Stimulated activated CD4-positive, alpha-beta T cell treated with anti-CD3 and anti-CD28 coated beads, Interleukin-15, amount 100 ng/mL, for 48 hours (primary cell): ENCODE data around the gene GAGE2A.
"Not testable (repeated sequence)": the region's sequence is repeated elsewhere in the genome, so short reads cannot be mapped to it uniquely, and the experiment has no call there.

Experiments used
- DNase-seq, 2 donors: peaks; one replicate each; pipeline ENCODE4 v3.0.0-alpha.2; 2020; ENCODE audit warnings: low read depth in 2 of 2

The GAGE2A gene, protein sequence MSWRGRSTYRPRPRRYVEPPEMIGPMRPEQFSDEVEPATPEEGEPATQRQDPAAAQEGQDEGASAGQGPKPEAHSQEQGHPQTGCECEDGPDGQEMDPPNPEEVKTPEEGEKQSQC

DNA sequence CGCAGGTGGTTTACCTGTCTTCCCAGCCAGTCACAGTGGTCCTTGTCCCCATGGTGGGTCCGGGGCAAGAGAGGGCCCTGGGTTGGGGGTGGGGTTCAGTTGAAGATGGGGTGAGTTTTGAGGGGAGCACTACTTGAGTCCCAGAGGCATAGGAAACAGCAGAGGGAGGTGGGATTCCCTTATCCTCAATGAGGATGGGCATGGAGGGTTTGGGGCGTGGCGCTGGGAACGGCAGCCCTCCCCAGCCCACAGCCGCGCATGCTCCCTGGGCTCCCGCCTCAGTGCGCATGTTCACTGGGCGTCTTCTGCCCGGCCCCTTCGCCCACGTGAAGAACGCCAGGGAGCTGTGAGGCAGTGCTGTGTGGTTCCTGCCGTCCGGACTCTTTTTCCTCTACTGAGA, at the start of gene GAGE2A:
Gene GAGE2A, plus strand, starts transcription at position 301 of the 400 bp plus-strand sequence. CDS start 1,155 bp downstream, outside the sequence.
- DNase-seq: not testable (repeated sequence)

GRCh38 chrX:49541433-49541832, 47.9 kb upstream of the GAGE2A start, which contains the start of gene GAGE12D:
Gene GAGE12D (plus strand): TSS chrX:49541733. CDS start chrX:49542888, 1,155 bp downstream.
- DNase-seq: not testable (repeated sequence)

DNA sequence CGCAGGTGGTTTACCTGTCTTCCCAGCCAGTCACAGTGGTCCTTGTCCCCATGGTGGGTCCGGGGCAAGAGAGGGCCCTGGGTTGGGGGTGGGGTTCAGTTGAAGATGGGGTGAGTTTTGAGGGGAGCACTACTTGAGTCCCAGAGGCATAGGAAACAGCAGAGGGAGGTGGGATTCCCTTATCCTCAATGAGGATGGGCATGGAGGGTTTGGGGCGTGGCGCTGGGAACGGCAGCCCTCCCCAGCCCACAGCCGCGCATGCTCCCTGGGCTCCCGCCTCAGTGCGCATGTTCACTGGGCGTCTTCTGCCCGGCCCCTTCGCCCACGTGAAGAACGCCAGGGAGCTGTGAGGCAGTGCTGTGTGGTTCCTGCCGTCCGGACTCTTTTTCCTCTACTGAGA, 38.3 kb upstream of the GAGE2A start, which contains the start of gene GAGE12E:
Gene GAGE12E, plus strand, starts transcription at position 301 of the 400 bp plus-strand sequence. CDS start 1,155 bp downstream, outside the sequence.
- not testable (repeated sequence) for DNase-seq

GRCh38 chrX:49560542-49560941, 28.8 kb upstream of the GAGE2A start, which contains the start of gene GAGE12F:
Gene GAGE12F (plus strand): TSS chrX:49560842. CDS start chrX:49561997, 1,155 bp downstream.
- DNase-seq: not testable (repeated sequence)

- not testable (repeated sequence) for DNase-seq
Measured at GRCh38 chrX:49568728-49569127, 20.6 kb upstream of the GAGE2A start.

DNA sequence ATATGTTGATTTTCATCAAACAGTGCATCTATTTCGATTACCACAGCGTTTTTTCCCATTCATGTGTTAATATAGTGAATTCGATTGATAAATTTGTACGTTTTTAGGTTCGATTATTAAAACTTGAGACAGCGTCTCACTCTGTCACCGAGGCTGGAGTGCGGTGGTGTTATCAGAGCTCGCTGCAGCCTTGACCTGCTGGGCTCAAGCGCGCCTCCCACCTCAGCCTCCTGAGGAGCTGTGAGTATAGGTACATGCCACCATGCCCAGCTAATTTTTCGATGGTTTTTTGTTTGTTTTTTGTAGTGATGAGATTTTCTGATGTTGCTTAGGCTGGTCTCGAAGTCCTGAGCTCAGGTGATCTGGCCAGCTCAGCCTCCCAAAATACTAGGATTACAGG, 20.1 kb upstream of the GAGE2A start:
- DNase-seq: not testable (repeated sequence)

- not testable (repeated sequence) for DNase-seq
Measured at GRCh38 chrX:49570100-49570499, 19.2 kb upstream of the GAGE2A start, which contains the start of gene GAGE12G. Gene GAGE12G (plus strand): TSS chrX:49570400. CDS start chrX:49571555, 1,155 bp downstream.

- DNase-seq: not testable (repeated sequence)
Measured at GRCh38 chrX:49579649-49580048, 9.6 kb upstream of the GAGE2A start, which contains the start of gene GAGE12H. Gene GAGE12H (plus strand): TSS chrX:49579949. CDS start chrX:49581104, 1,155 bp downstream.

DNA sequence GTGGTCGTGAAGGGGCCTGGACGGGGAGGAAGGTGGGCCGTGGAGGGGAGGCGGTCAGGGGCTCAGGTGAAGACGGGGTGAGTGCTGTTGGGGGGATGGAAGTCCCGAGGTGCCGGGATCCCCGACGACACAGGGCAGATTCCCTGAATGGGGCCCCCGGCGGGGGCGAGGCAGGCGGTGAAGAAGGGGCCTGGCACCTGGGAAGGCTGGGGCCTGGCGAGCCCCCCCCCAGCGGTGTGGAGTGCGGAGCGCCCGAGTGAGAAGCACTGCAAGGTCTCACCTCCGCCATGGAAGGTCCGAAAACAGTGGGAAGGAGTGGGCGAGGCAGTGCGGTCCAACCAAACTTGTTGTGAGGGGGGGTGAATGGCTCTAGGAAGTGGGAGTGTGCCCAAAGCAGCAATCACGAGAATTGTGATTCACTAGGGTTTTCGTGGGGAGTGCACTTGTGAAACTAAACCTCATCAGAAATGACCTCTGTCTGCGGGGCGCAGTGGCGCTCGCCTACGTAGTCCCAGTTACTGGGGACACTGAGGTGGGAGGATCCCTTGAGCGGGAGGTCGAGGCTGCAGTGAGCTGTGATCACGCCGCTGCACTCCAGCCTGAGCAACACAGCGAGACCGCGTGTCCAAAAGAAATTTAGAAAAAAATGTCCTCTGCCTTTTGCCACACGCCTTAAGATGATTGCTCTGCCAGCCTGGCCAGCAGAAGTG, 628 bp downstream of the GAGE2A start:
- DNase-seq: not testable (repeated sequence)

- not testable (repeated sequence) for DNase-seq
Measured at GRCh38 chrX:49590488-49590887, 1.2 kb downstream of the GAGE2A start.

GRCh38 chrX:49598720-49599119, 9.4 kb downstream of the GAGE2A start, which contains the start of gene GAGE1:
Gene GAGE1 (plus strand): TSS chrX:49599020. CDS start chrX:49600175, 1,155 bp downstream.
- DNase-seq: not testable (repeated sequence)

- no peak for DNase-seq
Measured at GRCh38 chrX:49610718-49611310, 21.5 kb downstream of the GAGE2A start.

- no peak for DNase-seq
Measured at GRCh38 chrX:49618574-49618973, 29.3 kb downstream of the GAGE2A start.

DNA sequence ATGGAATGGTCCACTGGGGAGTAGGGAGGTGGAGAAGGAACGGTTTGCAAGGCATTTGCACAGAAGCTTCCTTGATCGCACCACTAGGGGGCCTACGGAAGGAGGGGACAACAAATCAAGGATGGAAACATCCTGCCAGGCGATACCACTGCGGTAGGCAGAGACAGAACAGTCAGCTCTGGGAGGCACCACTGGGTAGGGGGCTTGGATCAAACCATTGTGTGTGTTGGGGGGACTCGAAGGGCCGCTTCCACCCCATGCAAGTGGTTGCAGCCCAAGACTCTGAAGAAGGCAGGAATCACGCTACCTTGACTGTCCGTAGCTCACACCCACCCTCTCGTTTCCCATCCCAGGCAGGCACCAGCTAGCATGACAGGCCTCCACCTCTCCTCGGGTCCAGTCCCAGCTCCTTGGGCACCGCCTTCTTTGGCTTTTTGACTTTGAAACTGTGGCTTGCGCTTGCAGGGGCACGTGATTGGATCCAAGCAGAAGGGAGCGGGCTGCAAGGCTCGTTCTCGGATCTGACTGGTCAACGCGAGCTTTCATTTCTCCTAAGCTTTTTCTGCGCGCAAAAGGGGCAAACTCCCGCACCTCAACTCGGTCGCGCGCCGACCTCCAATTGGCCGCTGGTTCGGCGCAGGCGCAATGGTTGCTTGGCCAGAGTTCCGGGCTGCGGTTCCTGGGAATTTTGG, 37.9 kb downstream of the GAGE2A start:
- peak in 1 of 2 donors; percentile 28 for DNase-seq

DNA sequence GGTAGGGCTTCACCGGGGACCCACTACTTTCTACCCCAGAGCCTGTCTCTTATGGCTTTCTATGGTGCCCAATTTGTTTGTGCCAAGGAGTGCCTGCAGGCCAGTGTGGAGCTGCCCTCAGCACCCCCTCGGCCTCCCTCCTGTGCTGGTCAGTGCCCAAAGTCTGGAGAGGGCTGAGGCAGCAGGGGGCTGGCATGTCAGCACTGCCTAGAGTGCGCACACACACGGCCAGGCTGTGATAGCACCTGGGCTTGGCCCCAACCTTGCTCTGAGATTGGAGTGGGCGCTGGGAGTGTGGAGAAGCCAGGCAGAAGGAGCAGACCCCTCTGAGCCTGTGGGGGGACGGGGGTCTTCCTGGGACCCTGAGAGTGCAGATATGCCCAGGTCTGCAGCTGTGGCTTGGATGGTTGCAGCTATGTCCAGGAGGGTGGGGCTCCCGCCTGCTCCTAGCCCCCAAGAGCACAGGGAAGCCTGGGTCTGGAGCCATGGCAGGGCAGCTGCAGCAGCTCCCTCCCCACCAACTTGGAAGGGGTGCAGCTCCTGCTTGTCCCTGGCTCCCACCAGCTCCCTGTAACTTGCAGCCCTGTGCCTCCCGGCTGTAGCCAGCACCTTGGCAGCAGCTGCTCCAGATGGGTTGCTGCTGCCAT, 55.8 kb downstream of the GAGE2A start:
- no peak for DNase-seq
